HG03469 (cell line): ENCODE measurements around the gene CCND3.
A peak's percentile ranks its signal among the peaks of the same experiment; 100 is the strongest.

ENCODE experiments used
- ATAC-seq: cut with Tn5 transposase; IDR thresholded peaks from one replicate; pipeline ENCODE4 v1.9.1; 2021; ENCODE audit warnings: mild to moderate bottlenecking, moderate library complexity, moderate number of reproducible peaks; ENCODE audit not compliant: unreplicated experiment

CCND3 gene

GRCh38 chr6:41941280-41942066 is at the start of gene CCND3:
Gene CCND3, minus strand, starts transcription at chr6:41941808. Its CDS starts 159 bp downstream, at chr6:41941649.
- peak; percentile 70 for ATAC-seq

- ATAC-seq: no peak
Measured at GRCh38 chr6:41986339-41986738, 44.7 kb upstream of the CCND3 start.

- no peak for ATAC-seq
Measured at GRCh38 chr6:41984623-41985022, 43.0 kb upstream of the CCND3 start.

DNA sequence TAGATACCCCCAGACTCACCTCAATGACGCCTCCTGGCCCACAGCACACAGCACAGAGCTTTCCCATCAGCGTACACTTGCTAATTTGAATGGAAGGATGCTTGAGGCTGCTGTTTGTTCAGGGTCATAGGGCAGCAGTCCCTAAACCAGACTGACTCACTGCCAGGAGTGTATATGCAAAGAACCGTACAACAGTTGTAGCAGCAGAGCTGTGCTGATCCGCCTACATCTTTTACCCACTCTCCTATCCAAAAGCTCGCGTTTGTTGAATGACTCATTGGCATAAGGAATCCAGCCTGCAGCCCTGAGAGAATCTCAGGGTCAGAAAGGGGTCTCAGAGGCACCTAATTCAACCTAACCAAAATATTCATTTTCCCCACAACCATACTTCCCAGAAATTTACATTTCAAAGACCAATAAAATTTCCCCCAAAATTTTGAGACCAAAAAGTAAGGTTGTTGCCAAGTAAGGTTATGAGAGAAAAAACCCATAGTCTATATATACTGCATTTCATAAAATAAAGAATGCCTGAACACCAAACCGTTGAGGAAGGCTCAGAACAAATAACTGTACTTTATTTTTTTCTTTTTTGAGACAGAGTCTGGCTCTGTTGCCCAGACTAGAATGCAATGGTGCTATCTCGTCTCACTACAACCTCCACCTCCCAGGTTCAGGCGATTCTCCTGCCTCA is 35.3 kb upstream of the CCND3 start:
- ATAC-seq: no peak

DNA sequence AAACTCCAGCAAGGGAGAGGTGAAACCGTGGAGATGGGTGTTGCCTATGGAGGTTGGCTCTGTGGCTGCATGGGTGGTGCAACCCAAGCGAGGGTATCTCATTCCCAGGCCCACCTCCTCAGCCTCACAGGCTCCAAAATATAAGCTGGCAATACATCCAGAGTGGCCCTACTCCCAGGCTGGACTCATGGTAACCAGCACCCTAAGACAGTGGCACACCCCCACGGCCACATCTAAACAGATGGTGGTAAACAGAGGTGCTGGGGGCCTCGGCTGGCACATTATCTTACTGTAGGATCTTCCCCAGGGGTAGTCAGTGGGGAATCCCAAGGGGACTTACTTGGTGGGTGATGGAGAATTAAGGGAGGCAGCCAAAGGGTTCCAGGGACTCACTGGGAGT is 33.7 kb upstream of the CCND3 start:
- no peak for ATAC-seq

- ATAC-seq: no peak
Measured at GRCh38 chr6:41974281-41974825, 32.7 kb upstream of the CCND3 start.

DNA sequence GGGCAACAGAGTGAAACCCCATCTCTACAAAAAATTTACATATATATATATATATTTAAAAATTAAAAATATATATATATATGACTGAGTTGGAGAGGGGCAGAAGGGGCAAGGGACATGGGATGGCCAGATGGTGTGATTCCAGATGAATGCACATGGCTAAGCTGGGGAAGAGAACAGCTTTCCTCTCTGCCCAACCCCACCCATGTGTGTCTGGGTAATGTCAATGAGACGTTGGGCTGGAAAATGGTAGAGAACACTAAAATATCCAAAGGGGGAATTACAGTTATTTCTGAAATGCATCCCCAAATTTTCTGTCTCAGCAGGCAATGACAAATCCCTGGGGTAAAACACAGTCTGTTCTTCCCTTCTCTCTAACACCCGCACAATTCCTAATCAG is 31.2 kb upstream of the CCND3 start:
- no peak for ATAC-seq

DNA sequence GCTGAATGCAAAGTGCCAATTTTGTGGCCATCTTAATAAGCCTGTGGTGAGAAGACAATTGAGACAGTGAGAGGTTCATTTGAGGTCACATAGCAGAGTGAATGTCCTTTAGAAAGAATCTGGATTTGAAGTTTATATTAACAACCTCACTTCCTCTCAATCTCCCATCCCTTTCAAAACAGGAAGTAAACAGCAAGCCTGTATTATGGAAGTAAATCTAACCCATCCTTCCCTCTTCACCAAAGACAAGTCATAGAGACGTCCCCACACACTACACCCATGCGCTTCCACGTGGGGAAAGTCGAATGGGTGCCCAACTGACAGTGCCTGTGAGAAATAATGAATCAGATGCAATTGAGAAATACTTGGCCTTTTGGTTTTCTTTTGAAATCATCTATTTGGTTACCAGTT is 28.8 kb upstream of the CCND3 start:
- no peak for ATAC-seq

GRCh38 chr6:41967312-41968287 is 26.0 kb upstream of the CCND3 start:
- no peak for ATAC-seq

GRCh38 chr6:41966961-41967311 is 25.3 kb upstream of the CCND3 start:
- ATAC-seq: no peak

- ATAC-seq: no peak
Measured at GRCh38 chr6:41966214-41966920, 24.8 kb upstream of the CCND3 start.

DNA sequence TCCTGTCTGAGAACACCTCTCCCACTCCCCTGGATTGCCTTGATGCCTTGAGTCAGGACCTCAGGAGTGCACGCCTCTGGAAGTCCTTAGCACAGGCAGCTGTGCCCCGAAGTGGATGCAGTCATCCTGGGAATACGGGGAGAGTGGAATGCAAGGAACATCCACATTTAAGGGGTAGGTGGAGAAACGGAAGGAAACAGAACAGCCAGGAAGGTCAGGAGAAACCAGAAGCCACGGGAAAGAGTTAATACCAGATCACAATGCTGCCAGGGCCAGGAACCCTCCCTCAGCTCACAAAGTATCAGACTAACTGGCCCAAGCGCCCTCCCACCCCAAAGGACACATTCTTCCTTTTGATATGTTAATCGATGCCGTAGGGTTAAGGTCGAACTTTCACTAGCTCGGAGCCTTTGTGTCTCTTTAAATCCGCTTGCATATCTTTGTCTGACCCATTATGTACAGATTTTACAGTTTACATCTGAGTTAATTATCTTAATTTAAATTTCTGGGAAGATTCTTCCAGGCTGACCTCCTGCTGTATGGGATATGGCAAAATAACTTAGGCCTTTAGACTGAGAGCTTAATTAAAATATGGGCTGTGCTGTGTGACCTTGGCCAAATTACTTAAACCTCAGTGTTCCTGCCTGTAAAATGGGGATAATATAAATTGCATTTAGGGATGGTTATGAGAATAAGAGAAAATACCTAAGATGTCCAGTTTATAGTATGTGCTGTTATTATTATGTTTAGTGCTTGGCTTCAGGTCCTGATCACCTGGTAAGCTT is 24.0 kb upstream of the CCND3 start:
- no peak for ATAC-seq

DNA sequence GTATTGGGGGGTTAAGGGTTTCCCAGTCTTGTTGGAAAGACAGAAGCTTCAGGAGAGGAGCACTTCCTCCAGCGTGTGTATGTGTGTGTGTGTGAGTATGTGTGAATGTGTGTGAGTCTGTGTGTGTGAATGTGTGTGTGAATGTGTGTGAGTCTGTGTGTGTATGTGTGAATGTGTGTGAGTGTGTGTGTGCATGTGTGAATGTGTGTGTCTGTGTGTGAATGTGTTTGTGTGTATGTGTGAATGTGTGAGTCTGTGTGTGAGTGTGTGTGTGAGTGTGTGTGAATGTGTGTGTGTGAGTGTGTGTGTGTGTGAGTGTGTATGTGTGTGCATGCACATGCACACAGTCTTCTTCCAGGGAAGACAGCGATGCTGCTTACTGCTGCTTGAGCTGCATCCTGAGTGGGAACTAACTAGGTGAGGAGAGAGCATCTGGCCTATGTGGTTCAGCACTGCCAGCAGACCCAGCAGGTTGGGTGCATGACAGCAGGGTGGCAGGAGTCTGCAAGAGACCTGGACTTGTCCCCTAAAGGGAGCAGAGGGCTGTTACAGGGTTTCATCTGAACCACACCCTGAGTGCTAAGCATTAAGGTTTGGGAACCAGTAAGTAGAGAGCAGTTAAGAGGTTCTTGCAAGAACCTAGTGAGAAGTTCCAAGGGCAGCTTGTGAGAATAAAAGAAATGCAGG is 22.7 kb upstream of the CCND3 start:
- ATAC-seq: no peak

DNA sequence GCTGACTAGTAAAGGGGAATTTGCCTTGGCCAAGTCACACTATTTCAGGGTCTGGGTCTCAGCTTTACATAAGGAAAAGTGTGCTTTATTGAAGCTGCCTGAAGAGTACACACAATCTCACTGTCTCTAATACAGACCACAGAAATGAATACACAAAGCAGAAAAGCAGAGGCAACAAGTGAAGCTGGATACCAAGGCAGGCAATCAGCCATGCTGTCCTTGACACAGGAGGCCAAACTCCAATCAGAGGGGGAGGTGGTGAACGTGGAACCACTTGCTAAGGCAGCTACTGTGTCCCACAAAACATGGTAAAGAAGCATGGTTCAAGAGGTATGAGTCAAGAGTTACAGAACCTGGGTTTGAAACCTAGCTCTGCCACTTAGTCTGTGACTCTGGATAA is 21.8 kb upstream of the CCND3 start:
- no peak for ATAC-seq

DNA sequence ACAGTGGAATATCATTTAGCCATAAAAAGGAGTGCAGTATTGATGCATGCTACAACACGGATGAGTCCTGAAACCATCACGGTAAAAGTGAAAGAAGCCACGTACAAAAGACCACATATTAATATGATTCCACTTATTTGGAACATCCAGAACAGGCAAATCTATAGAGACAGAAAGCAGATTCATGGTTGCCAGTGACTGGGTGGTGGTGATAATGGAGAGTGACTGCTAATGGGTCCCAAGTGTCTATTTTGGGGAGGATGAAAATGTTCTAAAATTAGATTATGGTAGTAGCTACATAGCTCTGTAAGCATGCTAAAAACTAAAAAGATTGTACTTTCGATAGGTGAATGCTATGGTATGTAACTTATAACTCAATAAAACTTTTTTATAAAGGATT is 18.4 kb upstream of the CCND3 start:
- no peak for ATAC-seq

GRCh38 chr6:41958022-41958856 is 16.6 kb upstream of the CCND3 start:
- no peak for ATAC-seq

DNA sequence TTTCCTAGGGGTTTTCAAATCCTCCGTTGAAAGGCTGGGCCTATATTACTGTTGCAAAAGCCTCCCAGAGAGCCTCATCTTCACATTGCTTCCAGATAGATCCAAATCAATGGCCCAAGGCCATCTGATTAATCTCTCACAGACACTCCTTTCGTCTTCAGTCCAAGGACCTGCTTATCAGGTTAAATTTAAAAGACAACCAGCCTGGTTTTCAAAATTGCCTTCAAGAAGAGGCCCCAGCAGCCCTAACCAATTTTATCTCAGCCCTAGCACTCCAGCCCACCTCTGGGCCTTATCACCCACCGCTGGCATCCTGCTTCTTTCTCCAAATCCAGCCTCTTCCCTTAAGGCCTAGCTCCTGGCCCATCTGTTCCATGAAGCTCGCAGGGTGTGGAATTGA is 15.5 kb upstream of the CCND3 start:
- ATAC-seq: no peak

DNA sequence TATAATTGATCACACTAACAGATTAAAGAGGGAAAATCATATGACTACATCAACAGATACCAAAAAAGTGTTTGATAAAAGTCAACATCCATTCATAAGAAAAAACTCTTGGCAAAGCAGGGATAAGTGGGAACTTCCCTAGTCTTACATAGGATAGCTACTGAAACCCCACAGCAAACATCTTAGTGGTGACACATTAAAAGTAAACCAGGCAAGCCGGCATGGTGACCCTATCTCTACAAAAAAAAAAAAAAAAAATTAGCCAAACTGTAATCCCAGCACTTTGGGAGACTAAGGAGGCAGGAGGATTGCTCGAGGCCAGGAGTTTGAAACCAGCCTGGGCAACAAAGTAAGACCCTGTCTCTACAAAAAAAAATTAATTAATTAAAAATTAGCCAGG is 13.8 kb upstream of the CCND3 start:
- no peak for ATAC-seq
